Loucy (cell line): Measurements from ENCODE around the gene TUT4.

Experiments used
- EZH2phosphoT487 ChIP-seq: fragments of 200-600 bp; IDR thresholded peaks from 2 replicates; pipeline ENCODE4 v1.6.1; 2018; ENCODE audit warnings: antibody characterized with exemption, mild to moderate bottlenecking, moderate library complexity, borderline replicate concordance
- TF ChIP-seq, protein P1 (sequence below): fragments of 200-600 bp; sonication (generic); conservative IDR thresholded peaks from 2 replicates; pipeline ENCODE4 v1.5.1; 2014; ENCODE audit warnings: mild to moderate bottlenecking, antibody characterized with exemption, low read length

DNA sequence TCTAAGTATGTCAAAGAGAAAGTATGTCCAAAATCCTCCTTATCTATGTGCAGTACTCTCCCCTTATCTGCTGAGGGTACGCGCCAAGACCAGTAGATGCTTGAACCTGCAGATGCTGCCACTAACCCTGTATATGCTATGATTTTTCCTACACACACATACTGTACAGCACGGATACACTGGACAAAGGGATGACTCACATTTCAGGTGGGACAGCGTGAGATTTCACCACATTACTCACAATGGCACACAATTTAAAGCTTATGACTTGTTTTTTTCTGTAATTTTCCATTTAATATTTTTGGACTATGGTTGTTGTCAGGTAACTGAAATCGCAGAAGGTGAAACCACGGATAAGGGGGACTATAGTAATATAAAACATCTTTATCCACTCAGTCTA, 152.8 kb downstream of the TUT4 start:
- TF ChIP-seq, protein P1, sequence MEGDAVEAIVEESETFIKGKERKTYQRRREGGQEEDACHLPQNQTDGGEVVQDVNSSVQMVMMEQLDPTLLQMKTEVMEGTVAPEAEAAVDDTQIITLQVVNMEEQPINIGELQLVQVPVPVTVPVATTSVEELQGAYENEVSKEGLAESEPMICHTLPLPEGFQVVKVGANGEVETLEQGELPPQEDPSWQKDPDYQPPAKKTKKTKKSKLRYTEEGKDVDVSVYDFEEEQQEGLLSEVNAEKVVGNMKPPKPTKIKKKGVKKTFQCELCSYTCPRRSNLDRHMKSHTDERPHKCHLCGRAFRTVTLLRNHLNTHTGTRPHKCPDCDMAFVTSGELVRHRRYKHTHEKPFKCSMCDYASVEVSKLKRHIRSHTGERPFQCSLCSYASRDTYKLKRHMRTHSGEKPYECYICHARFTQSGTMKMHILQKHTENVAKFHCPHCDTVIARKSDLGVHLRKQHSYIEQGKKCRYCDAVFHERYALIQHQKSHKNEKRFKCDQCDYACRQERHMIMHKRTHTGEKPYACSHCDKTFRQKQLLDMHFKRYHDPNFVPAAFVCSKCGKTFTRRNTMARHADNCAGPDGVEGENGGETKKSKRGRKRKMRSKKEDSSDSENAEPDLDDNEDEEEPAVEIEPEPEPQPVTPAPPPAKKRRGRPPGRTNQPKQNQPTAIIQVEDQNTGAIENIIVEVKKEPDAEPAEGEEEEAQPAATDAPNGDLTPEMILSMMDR = no peak
- TF ChIP-seq EZH2phosphoT487 = no peak
